Parietal lobe (tissue), 1 donor: Measurements from ENCODE around the gene RBM11. TPM values are rescaled to one million over a fixed set of nuclear protein-coding genes. Genes with fewer than 3 reads are reported as not detected.

Experiments
- total RNA-seq: library from RNA; depleted of rRNA; stranded (reverse); fragments of >200 nt; gene quantifications from one replicate; pipeline ENCODE4 v1.2.3, GENCODE V29; 2014

The RBM11 gene, protein sequence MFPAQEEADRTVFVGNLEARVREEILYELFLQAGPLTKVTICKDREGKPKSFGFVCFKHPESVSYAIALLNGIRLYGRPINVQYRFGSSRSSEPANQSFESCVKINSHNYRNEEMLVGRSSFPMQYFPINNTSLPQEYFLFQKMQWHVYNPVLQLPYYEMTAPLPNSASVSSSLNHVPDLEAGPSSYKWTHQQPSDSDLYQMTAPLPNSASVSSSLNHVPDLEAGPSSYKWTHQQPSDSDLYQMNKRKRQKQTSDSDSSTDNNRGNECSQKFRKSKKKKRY
- total RNA-seq = 12.8 TPM

DNA sequence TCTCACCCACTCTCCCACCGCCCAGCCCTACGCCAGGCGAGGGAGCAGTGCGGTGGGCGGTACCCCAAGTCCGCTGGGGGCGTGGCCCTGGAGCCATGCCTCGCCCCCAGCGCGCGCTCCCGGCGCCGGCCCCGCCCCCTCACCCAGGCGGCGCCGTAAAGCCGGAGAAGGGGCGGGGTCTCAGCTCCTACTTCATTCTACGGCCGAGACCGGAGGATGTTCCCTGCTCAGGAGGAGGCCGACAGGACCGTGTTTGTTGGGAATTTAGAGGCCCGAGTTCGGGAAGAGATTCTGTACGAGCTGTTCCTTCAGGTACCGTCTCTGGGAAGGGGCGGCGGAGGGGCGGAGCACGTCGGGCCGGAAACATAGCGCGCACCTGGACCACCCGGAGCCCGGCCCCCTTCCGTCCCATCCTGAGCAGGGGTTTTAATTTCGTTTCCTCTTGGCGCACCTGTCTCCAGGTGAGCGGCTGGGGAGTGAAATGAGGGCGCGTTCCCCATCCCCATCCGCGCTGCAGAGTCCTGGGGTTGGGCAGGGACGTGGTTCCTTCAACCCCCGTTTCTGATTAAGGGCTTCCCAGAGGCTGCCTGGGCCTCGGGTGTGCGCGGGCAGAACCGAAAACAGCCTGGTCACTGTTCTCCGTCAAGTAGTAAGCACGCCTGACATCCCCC lies at the start of gene RBM11:
Gene RBM11 (plus strand): TSS at position 187 of the 671 bp plus-strand sequence. CDS start 30 bp downstream, at position 217.

DNA sequence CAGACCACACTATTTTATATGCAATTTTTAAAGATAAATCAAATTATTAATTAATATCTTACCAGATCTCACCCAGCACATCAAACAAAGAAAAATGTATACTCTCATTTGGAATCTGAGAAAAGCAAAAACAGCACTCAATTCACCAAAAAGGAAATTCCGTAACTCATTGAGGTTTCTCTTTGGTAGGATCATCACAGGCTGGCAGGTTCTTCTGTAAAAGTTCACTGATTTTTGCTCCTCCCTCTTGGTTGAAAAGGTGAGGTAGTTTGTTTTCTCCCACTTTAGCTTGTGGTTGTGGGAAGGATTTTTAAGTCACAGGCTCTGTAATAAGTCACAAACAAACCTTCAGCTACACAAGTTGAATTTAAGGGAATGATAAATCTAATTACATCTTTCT lies 5.2 kb upstream of the RBM11 start, which contains the start of gene LIPI:
Gene LIPI (minus strand): TSS at position 218 of the 400 bp plus-strand sequence. CDS start 110 bp downstream, at position 108.

Other genes starting within 250 kb of the RBM11 start
- gene LIPI, start 5.2 kb upstream of the RBM11 start, total RNA-seq = not detected
- gene HSPA13, start 167.0 kb downstream of the RBM11 start, total RNA-seq = 113 TPM